HG03378 (cell line): ENCODE results near the gene PTPRC.

Source experiments
- ATAC-seq: cut with Tn5 transposase; IDR thresholded peaks from one replicate; pipeline ENCODE4 v1.9.1; 2021; ENCODE audit warnings: mild to moderate bottlenecking, moderate library complexity; ENCODE audit not compliant: unreplicated experiment

PTPRC gene

DNA sequence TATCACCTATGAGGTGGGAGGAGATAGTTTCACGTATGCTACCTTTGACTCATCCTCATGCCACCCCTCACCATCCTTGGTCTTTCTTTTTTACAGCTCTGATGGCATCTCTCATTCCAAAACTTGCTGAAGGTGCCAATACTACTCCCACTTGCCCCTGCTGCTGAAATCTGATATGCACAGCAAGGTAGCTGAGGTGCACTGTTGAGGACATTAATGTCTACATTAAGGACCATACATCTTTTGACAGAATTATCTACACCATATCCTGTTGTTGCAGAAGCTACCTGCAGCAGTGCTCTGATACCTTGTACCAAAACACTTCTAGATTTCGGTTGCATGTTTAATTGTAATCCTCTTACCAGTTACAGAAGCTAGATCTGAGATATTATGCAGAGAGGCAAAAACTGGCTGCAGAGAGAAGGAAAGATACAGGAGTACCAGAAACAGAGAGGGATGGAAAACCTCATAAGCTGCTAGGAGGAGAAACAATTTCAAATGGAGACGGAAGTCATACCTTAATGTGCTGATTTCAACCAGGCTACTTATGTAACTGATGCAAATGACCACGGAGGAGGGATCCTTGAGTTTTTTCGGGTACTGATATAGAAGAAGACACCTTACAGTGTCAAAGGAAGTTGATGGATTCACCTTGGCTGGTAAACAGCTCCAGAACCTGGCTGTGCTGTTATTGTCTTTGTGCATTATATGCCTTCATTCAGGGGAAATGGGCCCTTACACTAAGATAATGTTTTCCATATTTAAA, 19.3 kb upstream of the PTPRC start:
- ATAC-seq, result no peak

DNA sequence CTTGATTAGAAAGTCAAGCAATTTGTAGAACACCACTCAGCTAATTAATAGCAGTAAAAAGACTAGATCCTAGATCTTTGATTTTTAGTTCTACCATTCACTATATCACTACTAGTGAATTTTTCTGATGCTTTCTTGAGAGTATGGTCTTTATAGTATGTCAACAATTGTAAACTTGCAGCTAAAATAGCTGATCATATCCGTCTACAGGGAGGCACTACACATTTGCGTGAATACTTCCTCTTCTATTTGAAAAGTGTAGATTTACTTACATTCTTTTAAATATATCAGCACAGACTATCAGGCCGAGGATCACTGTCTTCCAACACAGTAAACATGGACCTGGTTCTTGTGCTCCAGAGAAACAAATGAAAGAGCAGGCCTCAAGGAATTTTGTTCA, 18.6 kb upstream of the PTPRC start:
- ATAC-seq, result no peak

DNA sequence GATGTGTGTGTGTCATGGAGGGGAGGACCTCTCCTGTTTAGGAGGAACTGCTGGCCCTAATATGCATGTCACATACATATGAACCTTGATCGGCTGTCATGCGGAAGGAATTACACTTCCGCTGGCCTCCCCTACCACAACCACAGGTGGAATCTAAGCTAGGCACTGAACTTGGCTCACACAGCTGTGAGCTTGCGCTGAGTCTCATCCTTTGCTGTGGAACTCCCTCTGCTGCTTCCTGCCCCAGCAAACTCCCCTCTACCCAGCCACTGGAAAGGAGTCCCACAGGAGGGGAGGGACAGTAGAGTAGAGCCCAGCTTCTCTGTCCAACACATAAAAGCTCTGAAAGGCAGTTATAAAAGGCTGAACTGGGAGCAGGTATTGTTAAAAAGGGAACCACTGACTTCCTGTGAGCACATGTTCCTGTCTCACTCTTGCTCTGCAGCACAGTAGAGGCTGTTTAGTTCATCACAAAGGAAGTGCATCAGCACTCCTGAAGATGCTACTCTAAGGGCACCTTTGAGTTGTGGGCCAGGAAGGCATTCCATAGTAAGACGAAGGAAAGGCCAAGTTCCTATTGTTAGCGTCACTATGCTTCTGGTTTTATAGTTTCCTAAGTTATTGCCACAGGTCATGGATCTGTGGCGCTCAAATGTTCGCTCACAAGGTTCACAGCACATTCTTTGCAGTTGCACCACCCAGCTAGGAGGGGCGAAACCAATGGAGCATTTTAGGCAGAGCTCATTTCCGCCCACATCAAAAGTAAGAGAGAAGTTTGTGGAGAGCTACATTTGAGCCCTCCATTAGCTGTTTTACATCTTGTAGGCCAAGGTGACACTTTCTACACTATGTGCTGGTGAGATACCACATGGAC, 17.7 kb upstream of the PTPRC start:
- ATAC-seq, result peak; percentile 69

DNA sequence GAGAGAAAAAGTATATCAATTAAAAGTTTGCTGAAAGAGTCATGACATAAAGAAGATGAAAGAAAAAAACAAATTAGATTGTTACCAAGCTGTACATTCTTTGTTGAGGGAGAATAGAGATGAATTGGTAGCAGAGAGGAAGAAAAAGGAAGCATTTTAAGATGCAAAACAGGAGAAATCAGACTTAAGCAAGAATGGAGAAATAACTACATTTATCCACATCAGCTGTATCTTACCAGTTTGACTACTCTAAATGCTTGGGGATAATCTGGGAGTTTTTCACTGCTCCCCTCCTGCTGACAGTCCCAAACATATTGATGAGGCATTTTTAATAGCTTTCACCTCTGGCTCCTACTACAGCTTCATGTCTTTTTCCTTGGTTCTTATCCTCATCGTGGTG, 16.8 kb upstream of the PTPRC start:
- no peak for ATAC-seq

- peak; percentile 20 for ATAC-seq
Observed at GRCh38 chr1:198623752-198624647, 14.8 kb upstream of the PTPRC start.

- no peak for ATAC-seq
Observed at GRCh38 chr1:198624648-198624980, 14.2 kb upstream of the PTPRC start.

DNA sequence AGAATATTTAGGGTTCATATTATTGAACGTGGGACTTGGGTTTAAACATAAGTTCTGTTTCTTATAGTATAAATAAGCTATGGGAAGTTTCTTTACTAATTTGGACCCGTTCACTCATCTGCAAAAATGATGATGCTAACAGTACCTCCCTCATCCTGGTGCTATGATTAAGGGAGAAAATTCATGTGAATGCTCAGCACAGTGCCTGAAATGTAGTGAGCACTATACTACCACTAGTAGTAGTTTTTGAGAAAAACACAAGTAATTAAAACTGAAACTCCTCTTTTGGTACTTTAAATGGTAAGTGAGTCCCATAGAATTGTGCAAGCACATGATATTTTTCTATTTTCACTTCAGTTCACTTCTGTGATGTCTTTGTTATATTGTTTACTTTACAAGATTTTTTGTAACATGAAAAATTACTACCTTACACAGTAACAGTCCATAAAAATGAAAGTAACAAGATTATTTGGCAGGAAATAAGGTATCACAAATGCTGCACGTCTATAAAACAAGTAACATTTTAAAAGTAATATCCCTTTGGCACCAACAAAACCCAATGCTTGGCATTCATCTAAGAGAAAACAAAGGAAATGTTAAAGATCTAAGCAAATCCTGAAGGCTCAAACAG, 11.3 kb upstream of the PTPRC start:
- ATAC-seq, result no peak

DNA sequence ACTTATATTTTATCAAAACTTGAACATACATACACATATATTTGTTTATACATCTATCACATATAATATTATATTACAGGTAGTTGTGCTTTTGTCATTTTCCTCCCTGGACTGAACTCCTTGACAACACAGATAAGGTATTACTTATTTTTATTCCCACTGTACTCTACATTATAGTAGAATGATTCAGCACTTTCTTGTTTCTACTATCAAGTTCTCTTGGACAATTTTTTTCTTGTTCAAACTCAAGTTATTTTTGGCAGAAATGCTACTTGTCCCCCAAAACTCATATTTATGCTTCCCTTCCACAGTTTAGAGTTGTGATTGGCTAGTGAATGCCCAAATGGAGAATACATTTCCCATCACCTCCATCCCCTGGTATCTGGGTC, 10.8 kb upstream of the PTPRC start:
- no peak for ATAC-seq

GRCh38 chr1:198629610-198630009, 9.2 kb upstream of the PTPRC start:
- no peak for ATAC-seq

DNA sequence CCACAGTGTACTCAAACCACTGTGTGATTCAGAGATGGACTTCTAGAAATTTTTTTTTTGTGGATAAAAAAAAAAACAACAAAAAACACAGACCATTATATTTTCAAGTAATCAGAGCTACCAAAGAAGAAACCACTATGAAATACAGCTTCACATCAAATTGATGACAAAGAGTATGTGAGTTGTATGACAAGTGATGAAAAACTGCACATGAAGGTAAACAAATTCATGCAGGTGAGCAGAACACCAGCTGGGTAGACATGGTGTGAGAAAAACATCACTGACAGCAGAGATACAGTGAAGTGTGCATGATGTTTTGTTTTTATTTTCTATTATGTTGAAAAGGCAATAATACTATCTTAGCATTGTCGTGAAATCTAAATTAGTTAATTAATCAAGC, 8.0 kb upstream of the PTPRC start:
- no peak for ATAC-seq

GRCh38 chr1:198631292-198631691, 7.5 kb upstream of the PTPRC start:
- ATAC-seq, result no peak

- no peak for ATAC-seq
Observed at GRCh38 chr1:198632007-198632406, 6.8 kb upstream of the PTPRC start.

GRCh38 chr1:198633675-198634121, 5.1 kb upstream of the PTPRC start:
- ATAC-seq, result peak; percentile 32

DNA sequence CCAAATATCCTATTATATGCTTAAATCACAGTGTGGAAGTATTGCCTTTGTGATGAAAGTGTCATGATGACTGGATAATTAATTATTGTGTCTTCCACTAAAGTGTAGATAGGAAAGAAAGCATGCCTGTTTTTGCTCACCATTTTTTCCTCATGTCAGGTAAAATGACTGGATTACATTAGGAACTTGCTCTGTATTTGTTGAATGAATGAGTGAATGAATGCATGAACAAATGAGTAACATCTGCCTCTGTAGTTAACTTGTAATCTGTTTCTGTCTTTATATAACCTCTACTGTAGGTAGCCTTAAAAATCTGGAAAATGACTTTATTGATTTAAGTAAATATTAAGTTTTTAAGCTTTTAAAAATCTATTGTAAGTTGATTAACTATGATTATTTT, 2.9 kb upstream of the PTPRC start:
- no peak for ATAC-seq

GRCh38 chr1:198636391-198636790, 2.4 kb upstream of the PTPRC start:
- no peak for ATAC-seq

GRCh38 chr1:198637157-198637556, 1.7 kb upstream of the PTPRC start:
- ATAC-seq, result no peak

GRCh38 chr1:198637916-198638437, 863 bp upstream of the PTPRC start:
- ATAC-seq, result no peak

DNA sequence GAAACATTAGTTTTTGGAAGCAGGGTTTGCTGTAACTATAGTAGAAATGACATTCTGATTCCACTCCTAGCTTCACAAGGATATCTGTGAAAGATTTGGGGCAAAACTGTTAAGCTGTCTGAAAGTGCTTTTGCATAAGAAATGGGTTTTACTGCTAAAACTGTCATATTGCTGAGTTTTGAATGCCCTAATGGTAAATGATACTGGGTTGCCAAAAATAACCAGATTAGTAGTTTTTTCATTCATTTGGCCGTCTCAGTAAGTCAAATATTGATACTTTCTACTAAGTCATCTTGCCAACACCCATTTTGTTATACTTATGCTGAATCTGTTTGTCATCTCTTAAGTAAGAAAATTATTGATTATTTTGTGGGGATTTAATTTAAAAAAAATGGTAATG, 399 bp upstream of the PTPRC start:
- ATAC-seq, result peak; percentile 11

DNA sequence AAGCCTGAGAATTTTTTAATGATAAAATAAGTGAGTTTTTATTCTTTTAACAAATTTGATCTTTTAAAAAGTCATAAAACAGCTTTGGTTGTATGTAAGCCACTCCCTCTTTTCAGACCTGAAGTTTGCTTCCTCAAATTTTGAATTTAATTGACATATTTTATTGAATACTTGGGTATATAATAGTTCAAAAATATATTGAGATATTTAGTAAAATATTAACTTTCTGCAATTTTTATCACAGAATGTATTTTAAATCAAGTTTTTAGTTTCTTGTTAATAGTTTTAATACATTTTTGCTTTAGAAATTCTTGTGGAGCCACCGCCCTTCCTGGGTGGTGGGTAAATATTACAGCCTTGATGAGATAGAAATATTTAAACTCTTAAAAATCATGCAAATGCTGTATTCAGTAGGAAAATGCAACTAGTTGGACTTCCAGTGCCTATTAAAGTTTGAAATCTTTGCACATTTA, 867 bp downstream of the PTPRC start:
- no peak for ATAC-seq

DNA sequence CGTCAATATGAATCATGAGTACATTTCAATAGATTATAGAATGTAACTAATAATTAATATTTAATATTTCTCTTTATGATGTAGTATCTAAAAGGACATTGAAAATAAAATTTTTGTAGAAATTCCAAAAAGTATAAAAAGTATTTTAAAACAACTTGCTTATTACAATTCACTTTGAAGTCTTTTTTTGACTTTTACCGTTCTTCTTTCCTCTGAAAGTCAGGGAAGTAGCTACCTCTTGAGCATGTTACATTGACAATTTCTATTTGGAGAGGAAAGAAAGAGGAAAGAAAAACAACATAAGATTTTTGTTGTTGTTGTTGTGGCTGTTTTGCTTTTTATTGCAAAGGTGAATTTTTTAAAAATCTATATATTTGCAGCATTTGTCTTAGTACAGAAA, 1.3 kb downstream of the PTPRC start:
- ATAC-seq, result no peak
